ENCODE data around the gene F11R.
"Not testable (repeated sequence)": the region's sequence is repeated elsewhere in the genome, so short reads cannot be mapped to it uniquely, and the experiment has no call there.

F11R gene
- 14.7 to 22.0 reads per million in 2 donors for total RNA-seq

DNA sequence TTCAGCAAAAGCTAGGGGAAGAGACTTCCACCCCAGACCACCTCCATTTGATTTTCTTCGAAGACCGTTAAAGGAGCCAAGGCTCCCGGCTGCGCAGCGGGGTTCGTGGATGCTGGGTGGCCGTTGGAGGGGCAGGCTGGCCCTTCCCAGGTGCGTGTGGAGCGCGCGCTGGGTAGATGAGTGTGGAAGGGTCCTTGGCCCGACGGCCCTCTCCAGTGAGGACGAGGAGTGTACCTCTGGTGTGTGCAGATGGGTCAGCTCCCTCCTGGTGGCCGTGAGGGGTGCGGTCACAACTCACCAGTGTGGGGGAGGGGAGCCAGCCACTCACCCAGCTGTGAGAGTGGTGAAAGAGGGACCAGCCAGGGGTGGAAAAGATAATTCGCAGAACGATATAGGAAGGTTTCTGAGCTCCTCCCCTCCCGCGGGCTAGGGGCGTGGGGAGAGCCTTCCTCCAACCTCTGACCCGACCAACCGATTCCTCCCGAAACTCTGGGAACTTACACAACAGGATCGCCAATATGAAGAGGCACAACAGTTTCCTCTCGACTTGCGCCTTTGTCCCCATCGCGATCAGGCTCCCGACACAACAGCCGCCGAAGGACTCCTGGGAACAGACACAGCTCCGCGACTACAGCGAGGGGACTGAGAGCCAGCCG is at the start of gene F11R:
Gene F11R, minus strand, starts transcription at position 644 of the 656 bp plus-strand sequence. Its CDS starts 79 bp downstream, at position 565.
- no peak for DNase-seq

- DNase-seq = peak; percentile 39 to 99 (median 72)
Observed at GRCh38 chr1:161069731-161070270, 48.8 kb upstream of the F11R start, which contains the start of gene ARHGAP30. TSS of gene ARHGAP30 (minus strand) at chr1:161069891. CDS start at chr1:161069624, 267 bp downstream.

GRCh38 chr1:161069241-161069640 is 48.3 kb upstream of the F11R start:
- peak in 1 of 5 experiments; percentile 43 for DNase-seq

GRCh38 chr1:161068306-161069234 is 47.6 kb upstream of the F11R start:
- peak; percentile 49 to 94 (median 76) for DNase-seq

DNA sequence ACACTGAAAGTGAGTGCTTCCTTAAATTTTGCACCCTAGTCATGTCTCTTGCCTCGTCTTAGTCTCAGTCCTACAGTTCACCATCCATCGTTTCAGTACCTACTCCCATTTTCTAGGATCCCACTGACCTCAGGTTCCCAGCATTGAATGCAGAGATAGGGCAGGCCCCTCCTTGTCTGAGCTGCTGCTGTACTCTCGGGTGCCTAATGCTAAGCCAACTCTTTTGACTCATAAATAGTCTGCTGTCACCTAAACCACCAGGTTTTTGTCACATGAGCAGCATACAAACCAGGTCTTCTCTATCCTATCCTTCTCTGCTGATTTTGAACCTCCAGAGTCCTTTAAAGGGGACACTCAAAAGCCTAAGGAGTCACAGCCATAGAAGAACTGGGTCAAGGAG is 45.7 kb upstream of the F11R start:
- peak in 1 of 5 experiments; percentile 66 for DNase-seq

GRCh38 chr1:161065681-161066080 is 44.7 kb upstream of the F11R start:
- not testable (repeated sequence) for DNase-seq

GRCh38 chr1:161063936-161064335 is 43.0 kb upstream of the F11R start:
- DNase-seq = not testable (repeated sequence)

DNA sequence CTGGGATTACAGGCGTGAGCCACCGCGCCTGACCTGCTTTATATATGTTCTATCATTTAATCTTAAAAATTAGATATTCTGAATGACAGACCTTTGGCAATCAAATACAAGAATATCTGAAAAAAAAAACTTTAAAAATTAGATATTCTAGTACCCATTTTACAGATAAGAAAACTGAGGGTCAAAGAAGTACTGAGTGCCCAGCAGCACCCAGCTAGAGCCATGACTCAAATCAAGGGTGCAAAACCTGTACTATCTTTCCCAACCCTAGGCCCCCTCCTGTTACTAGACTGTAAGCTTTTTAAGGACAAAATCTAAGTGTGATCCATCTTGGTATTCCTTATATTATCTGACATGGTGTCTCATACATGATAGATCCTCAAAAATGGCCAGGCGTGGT is 40.5 kb upstream of the F11R start:
- no peak for DNase-seq

DNA sequence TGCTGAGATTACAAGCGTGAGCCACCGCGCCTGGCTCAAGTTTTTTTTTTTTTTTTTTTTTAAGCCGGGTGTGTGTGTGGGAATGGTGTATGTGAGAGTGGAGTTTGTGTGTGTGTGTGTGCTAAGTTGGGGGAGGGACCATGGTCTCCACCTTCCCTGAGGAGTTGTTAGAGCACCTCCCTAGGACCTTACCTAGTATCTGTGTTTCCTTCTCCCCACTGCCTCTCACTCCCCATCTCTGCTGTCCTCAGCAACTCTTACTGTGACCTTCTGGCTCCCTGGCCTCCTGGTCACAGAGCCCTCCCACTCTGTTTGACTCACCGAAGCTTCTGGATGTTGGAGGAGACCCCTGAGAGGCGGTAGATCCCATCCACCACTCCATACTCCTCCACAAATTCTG is 38.3 kb upstream of the F11R start:
- no peak for DNase-seq

DNA sequence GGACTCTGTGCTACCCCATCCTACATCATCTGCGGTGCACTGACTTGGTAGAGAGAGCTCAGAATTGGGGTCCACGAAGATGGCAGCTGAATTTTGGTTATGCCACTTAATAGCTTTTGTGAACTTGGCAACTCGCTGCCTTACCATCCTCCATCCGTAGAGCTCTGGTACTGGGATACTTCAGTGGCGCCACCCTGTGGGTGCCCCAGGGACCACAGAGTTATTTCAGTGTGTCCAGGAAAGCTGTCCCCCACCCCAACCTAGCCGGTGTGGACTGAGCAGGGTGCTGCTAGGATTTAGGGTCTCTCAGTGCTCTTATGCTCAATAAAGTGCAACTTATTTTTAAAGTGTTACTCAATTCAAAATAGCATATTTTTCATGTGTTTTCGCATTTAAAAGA is 33.9 kb upstream of the F11R start:
- DNase-seq = no peak

DNA sequence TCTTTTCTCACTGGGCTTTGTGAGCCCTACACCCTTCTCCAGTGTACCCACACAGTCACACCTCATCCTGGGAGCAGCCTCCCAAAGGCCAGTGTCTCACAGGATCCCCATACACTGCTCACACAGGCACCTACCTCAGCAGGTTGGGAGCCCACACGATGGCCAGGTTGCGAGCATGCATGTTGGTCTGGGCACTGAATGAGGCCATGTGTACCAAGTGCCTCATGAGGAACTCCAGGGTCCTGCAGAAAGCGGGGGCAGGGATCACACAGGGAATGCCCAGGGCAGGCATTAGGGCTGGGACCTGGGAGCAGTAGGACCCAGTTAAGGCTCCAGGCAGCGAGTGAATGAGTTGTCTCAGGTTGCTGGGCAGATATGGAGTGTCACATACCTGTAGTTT is 33.3 kb upstream of the F11R start:
- DNase-seq = no peak

GRCh38 chr1:161052899-161053298 is 31.9 kb upstream of the F11R start:
- no peak for DNase-seq

- DNase-seq = no peak
Observed at GRCh38 chr1:161051219-161051618, 30.3 kb upstream of the F11R start.

GRCh38 chr1:161048949-161049722 is 28.2 kb upstream of the F11R start:
- no peak for DNase-seq

- DNase-seq = no peak
Observed at GRCh38 chr1:161047436-161048420, 26.8 kb upstream of the F11R start.

DNA sequence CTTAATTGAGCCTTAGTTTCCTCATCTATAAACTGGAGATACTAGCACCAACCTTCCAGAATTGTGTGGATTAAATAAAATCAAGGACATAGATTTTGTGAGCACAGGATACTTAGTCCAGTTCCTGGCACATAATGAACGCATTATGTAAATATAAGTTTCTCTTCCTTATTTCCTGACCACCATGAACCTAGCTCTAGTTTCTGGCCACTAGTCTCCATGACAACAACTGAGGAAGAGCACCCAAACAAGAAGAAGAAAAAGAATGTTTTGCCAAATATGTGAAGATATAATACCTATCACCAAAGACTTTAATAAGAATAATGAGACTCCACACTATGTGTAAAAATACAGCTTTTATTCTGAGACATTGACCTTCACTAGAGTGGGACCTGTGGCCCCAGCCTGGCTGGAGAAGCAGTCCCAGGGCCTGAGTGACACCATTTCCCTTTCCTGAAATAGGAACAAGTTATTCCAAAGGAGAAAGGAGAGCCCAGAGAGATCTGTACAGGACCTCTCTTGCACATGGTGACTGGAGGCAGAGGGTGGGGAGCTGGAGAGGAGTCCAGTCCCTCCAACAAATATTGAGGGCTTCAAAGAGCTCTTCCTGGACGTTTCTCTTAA is 25.8 kb upstream of the F11R start:
- no peak for DNase-seq

DNA sequence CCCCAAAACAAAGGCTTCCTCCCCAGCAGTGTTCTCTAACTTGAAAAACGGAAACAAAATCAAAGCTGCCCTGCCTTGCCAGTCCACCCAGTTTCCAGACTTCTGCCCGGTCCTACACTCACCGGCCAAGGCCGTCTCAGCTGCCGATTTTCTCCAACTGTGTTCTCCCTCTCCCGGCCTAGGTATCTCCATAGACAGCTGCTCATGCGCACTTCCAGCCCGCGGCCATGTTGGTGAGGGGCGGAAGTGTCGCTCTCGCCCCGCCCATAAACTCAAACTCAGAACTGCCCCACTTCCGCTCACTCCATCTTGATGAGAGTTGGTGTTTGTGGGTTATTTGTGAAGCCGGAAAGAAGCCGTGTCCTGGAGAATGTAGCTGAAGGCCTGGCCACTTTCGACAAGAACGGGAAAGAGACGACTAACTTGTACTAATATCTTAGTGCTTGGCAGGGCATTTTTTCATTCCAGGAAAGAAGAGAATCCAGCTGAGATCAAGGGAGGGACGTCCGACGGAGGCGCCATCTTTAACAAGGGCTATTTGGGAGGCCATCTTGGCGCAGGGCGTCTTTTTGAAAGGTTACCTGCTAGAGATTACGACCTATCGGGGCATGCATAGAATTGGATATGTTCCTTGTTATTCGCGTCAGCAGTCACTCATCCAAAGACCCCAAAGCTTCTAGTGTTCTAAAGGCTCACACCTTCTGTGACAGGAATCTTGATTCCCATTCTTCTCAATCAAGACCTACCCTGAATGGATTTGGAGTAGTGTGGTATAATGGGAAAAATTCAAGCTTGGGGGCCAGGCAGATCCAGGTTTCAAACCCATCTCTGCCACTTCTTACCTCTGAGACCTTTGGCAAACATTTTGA is 25.0 kb upstream of the F11R start, which contains the start of gene USF1:
Gene USF1, minus strand, starts transcription at position 242 of the 869 bp plus-strand sequence. CDS start 2,702 bp downstream, outside the sequence.
- DNase-seq = peak; percentile 74 to 97 (median 88)

DNA sequence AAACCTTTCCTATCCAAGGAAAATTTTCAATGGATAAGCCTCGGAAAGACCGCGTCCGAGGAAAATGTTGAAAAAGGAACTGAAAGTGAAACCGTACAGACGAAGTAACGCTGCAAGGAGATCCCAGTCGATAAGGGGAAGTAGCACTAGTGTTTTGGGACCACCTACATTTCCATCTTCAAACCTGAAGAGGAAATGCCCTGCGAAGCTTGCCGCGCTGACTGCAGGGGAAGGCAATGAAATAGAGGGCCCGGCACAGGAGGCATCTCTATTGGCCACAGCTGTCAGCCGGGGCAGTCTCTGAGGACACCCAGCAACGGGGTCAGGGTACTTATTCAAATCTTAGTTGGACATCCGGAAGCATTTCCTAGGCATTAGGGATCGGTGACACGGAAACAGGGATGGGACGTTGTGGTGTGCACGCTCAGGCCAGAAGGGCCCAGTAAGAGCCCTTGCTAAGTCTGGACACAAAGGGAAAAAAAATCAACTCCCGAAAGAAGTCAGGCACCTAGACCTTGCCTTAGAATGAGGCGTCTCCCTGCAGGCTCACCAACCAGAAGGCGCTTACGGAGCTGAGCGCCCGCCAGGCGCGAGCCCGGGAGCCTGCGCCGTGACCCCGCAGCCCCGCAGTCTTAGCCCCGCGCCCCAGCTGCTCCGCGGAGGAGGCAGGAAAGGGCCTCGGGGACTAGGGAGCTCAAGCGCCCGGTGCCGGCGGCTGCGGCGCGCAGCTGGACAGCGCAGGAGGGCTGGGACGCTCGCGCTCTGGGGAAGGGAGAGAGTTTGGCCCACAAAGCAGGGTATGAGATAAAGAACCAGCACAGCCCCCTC is 24.2 kb upstream of the F11R start:
- DNase-seq = peak in 3 of 5 experiments; percentile 45 to 83 (median 64)

GRCh38 chr1:161044535-161044907 is 23.6 kb upstream of the F11R start:
- DNase-seq = peak in 2 of 5 experiments; percentile 35 to 65
